ENCODE results near the gene SGCD. TPM values are rescaled to one million over a fixed set of nuclear protein-coding genes. Genes with fewer than 3 reads are reported as not detected.

SGCD gene
- total and polyA plus RNA-seq, 12 donors: 1.0 to 30.4 (median 9.4) TPM

DNA sequence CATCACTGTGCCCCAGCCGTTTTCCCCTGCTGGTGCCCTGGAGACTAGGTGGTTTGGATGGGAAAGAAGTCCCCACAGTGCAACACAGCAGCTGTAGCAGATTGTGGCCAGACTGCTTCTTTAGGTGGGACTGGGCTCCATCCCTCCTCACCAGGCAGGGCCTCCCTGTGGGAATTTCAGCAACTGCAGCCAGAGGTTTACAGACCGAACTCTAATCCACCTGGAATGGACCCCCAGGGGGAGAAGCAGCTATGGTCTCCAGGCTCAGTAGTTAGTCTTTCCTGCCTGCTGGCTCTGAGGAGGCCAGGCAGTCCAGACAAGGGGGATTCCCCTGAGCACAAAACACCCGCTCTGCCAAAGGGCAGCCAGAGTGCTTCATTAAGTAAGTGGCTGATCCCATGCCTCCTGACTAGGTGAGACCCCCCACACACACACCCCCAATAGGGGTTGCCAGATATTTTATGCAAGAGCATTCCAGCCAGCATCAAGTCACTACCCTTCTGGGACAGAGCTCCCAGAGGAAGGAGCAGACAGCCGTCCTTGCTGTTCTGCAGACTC is 188.9 kb downstream of the SGCD start:
- Histone ChIP-seq H3K36me3 (replicated peaks in 1 of 2) (no peaks in the 10 kb centered on the region), H3K4me1 (replicated peaks in 1 of 2) (no peaks in the 10 kb centered on the region), H3K4me3 (no peak overlapping the region), H3K9me3 (replicated peaks in 1 of 3) (no peaks in the 10 kb centered on the region), H3K27ac (no peak overlapping the region), H3K27me3 (no peaks in the 10 kb centered on the region)
- intact Hi-C loops (cut with DNase I): no loop called here
- WGBS, 4 donors: 76 to 92% (median 86%) methylated on average over 2 to 4 of the region's 4 CpGs
- DNase-seq: no peak
- no peak for TF ChIP-seq POLR2A (IDR thresholded peaks at IDR 0.05)

DNA sequence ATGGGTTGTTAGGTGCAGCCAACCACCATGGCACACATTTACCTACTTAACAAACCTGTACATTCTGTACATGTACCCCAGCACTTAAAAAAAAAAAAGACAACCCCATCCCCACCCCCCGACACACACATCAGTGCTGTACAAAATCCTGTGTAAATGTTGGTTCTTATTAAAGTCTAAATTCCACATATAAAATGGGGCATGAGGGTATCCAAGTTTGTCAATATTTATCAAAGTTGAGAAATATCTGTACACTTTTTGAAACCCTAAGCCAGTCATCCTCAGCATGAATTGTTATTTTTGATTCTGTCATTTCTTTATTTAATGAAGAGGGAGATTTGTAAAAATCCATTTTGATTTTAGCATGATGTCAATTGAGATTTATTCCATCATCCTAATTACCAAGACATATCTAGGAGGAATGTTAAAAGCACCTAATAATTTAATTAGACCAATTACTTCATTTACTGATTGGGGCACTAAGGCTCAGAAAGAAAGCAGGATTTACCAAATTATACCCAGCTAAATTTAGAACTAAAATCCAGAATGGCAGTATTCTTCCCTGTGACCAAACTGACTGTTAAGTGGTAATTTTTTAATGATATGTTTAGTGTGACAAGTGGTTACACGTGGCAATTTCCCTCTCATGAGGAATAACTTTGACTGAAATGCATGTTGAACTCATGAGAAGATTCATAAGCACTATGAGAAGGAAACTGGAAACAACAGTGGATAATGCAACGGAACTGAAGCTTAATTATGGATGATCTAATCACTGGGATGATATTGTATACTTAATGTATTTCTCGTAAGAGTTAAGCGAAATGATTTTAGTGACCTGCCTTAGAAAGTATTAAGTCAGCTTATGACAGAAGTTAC is 195.9 kb downstream of the SGCD start:
- H3K9me3 ChIP-seq (replicated peaks in 1 of 3): no peaks in the 10 kb centered on the region
- no peak overlapping the region for H3K4me3 ChIP-seq
- DNase-seq: no peak
- H3K4me1 ChIP-seq (replicated peaks in 1 of 2): no peaks in the 10 kb centered on the region
- intact Hi-C loops (cut with DNase I): no loop called here
- TF ChIP-seq CTCF (IDR thresholded peaks at IDR 0.05) (no peak), POLR2A (IDR thresholded peaks at IDR 0.05) (no peak)
- no peaks in the 10 kb centered on the region for H3K27me3 ChIP-seq
- WGBS, 4 donors: 78 to 83% (median 81%) methylated on average over 5 of the region's 5 CpGs
- no peak overlapping the region for H3K27ac ChIP-seq
- no peaks in the 10 kb centered on the region for H3K36me3 ChIP-seq (replicated peaks in 1 of 2)

DNA sequence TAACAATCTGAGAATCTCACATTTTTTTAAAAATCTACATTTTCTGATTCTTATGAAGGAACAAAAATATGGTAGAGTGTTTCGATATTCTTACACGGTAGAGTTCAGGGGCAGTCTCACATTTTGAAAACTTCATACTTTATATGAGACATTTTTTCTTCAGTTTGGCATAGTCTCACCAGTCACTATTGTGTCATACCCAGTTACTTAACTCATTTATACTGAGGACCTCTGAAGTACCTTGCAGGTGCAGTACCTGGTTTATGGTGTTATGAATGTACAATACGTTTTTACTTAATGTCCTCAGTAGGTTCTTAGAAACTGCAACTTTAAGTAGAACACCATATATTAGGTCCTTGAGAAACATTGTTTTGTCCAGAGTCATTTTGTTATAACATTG is 196.6 kb downstream of the SGCD start:
- 79 to 90% (median 82%) methylated on average over 3 of the region's 3 CpGs for WGBS, 4 donors
- TF ChIP-seq POLR2A (IDR thresholded peaks at IDR 0.05) (no peak), CTCF (IDR thresholded peaks at IDR 0.05) (no peak)
- DNase-seq: no peak
- Histone ChIP-seq H3K4me1 (replicated peaks in 1 of 2) (no peaks in the 10 kb centered on the region), H3K27me3 (no peaks in the 10 kb centered on the region), H3K27ac (no peak overlapping the region), H3K36me3 (replicated peaks in 1 of 2) (no peaks in the 10 kb centered on the region), H3K4me3 (no peak overlapping the region), H3K9me3 (replicated peaks in 1 of 3) (no peaks in the 10 kb centered on the region)
- intact Hi-C loops (cut with DNase I): no loop called here

DNA sequence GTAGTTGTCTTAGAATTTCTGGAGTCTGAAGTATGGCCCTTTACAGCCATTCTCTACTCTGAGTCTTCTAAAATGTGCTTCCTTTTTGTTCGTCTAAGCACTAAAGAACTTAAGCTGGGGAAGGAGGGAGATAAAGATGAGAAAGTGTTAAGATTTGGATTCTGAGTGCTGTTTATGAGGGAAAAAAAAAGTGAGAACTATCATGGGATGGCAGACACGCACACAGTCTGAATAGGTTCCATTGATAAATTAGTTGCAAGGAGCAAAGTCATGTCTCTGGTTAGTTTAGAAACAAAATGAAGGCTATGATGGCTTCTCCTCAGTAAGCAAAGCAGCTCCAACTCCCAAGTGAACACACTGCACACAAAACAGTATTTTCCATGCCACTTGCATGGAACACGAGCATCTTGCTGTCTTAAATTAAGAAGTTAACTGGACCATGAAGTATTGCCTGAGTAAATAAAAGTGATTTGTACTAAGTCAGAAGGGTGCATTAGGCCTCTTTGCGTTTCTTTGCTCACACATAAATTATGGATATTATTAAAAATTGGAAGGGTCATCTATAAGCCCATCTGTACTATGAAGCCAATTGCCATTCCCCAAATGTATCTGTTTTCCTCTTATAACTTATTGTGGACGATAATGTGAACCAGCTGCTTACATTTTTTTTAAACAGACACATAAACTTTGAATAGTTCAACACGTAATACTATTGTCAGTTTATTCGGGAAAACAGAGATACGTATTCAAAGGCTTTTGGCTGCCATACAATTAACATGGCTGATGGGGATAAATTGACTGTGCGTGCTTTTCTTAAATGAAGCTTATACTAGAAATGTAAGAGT is 199.3 kb downstream of the SGCD start:
- 79 to 87% (median 82%) methylated on average over 9 of the region's 9 CpGs for WGBS, 4 donors
- no peak overlapping the region for H3K27ac ChIP-seq
- no peaks in the 10 kb centered on the region for H3K27me3 ChIP-seq
- H3K36me3 ChIP-seq (replicated peaks in 1 of 2): no peaks in the 10 kb centered on the region
- intact Hi-C loops (cut with DNase I): no loop called here
- no peaks in the 10 kb centered on the region for H3K9me3 ChIP-seq (replicated peaks in 1 of 3)
- no peaks in the 10 kb centered on the region for H3K4me1 ChIP-seq (replicated peaks in 1 of 2)
- no peak for DNase-seq
- H3K4me3 ChIP-seq: no peak overlapping the region
- no peak for TF ChIP-seq POLR2A (IDR thresholded peaks at IDR 0.05)
- no peak for TF ChIP-seq CTCF (IDR thresholded peaks at IDR 0.05)
